Trophoblast cell (in vitro differentiated cells and primary cell): ENCODE measurements around the gene PHETA2.

ENCODE experiments used
- DNase-seq, 2 donors: peaks; one replicate each; pipeline ENCODE4 v3.0.0-alpha.2; 2016
- H2AFZ ChIP-seq: 2 replicates; pipeline ENCODE4 v1.6.1; 2013; ENCODE audit warnings: low read length, moderate library complexity, mild to moderate bottlenecking; ENCODE audit not compliant: insufficient read depth, poor library complexity
- H2AK5ac ChIP-seq: 2 replicates; pipeline ENCODE4 v1.6.1; 2013; ENCODE audit warnings: mild to moderate bottlenecking, low read length
- H2BK120ac ChIP-seq: 2 replicates; pipeline ENCODE4 v1.6.1; 2013; ENCODE audit warnings: low read length, mild to moderate bottlenecking, moderate library complexity; ENCODE audit not compliant: insufficient read depth, poor library complexity
- H2BK12ac ChIP-seq: 2 replicates; pipeline ENCODE4 v1.6.1; 2013; ENCODE audit warnings: mild to moderate bottlenecking, low read length, moderate library complexity
- H2BK5ac ChIP-seq: 2 replicates; pipeline ENCODE4 v1.6.1; 2013; ENCODE audit warnings: low read length, low read depth, moderate library complexity, mild to moderate bottlenecking; ENCODE audit not compliant: poor library complexity
- H3K14ac ChIP-seq: 2 replicates; pipeline ENCODE4 v1.6.1; 2013; ENCODE audit warnings: mild to moderate bottlenecking, low read length
- H3K18ac ChIP-seq: 2 replicates; pipeline ENCODE4 v1.6.1; 2013; ENCODE audit warnings: mild to moderate bottlenecking, low read length
- H3K23ac ChIP-seq: 2 replicates; pipeline ENCODE4 v1.6.1; 2013; ENCODE audit warnings: low read length
- H3K27ac ChIP-seq: 2 replicates; pipeline ENCODE4 v1.5.1; 2013; ENCODE audit warnings: low read depth, mild to moderate bottlenecking, inconsistent platforms, low read length, moderate library complexity
- H3K27me3 ChIP-seq: 2 replicates; pipeline ENCODE4 v1.6.1; 2013; ENCODE audit warnings: inconsistent platforms, mild to moderate bottlenecking, low read length, moderate library complexity; ENCODE audit not compliant: insufficient read depth
- H3K36me3 ChIP-seq, 2 experiments: 1 replicate in 1 of 2; 2 replicates in 1 of 2; pipeline ENCODE4 v1.6.1; 2013; ENCODE audit warnings: low read length in 2 of 2, mild to moderate bottlenecking in 2 of 2, moderate library complexity in 1 of 2; ENCODE audit not compliant: insufficient read depth in 2 of 2, control insufficient read depth in 1 of 2
- H3K4ac ChIP-seq: 2 replicates; pipeline ENCODE4 v1.6.1; 2013; ENCODE audit warnings: low read depth, mild to moderate bottlenecking, low read length, moderate library complexity
- H3K4me1 ChIP-seq, 2 experiments: 1 replicate in 1 of 2; 2 replicates in 1 of 2; pipeline ENCODE4 v1.6.1; 2013; ENCODE audit warnings: low read length in 2 of 2, mild to moderate bottlenecking in 2 of 2, moderate library complexity in 1 of 2; ENCODE audit not compliant: insufficient read depth in 2 of 2, control insufficient read depth in 1 of 2
- H3K4me2 ChIP-seq: 2 replicates; pipeline ENCODE4 v1.6.1; 2013; ENCODE audit warnings: inconsistent platforms, mild to moderate bottlenecking, low read length, moderate library complexity
- H3K4me3 ChIP-seq: 2 replicates; pipeline ENCODE4 v1.5.1; 2013; ENCODE audit warnings: mild to moderate bottlenecking, low read depth, low read length, inconsistent platforms
- H3K79me1 ChIP-seq: one replicate; pipeline ENCODE4 v1.6.1; 2013; ENCODE audit warnings: low read length
- H3K79me2 ChIP-seq: 2 replicates; pipeline ENCODE4 v1.6.1; 2013; ENCODE audit warnings: low read length, mild to moderate bottlenecking; ENCODE audit not compliant: control insufficient read depth, insufficient read depth, poor library complexity
- H3K9ac ChIP-seq: 2 replicates; pipeline ENCODE4 v1.6.1; 2013; ENCODE audit warnings: mild to moderate bottlenecking, low read length
- H3K9me3 ChIP-seq: 2 replicates; pipeline ENCODE4 v1.6.1; 2013; ENCODE audit warnings: low read depth, mild to moderate bottlenecking, control low read depth, inconsistent platforms, low read length; ENCODE audit not compliant: insufficient read depth
- H4K12ac ChIP-seq: 2 replicates; pipeline ENCODE4 v1.6.1; 2013; ENCODE audit warnings: low read depth, mild to moderate bottlenecking, low read length, moderate library complexity
- H4K8ac ChIP-seq: 2 replicates; pipeline ENCODE4 v1.6.1; 2013; ENCODE audit warnings: low read depth, mild to moderate bottlenecking, low read length, moderate library complexity
- H4K91ac ChIP-seq: one replicate; pipeline ENCODE4 v1.6.1; 2013; ENCODE audit warnings: low read depth, mild to moderate bottlenecking, low read length, moderate library complexity
- WGBS: extraction: QIAGEN DNeasy Blood & Tissue Kit; methylation state at CpG from one replicate; pipeline ENCODE4 v1.1.7; 2013; ENCODE audit warnings: missing lambda C conversion rate; ENCODE audit not compliant: insufficient read length, insufficient coverage; ENCODE audit errors: extremely low coverage; 5-methylcytosine and 5-hydroxymethylcytosine counted together

Gene PHETA2

DNA sequence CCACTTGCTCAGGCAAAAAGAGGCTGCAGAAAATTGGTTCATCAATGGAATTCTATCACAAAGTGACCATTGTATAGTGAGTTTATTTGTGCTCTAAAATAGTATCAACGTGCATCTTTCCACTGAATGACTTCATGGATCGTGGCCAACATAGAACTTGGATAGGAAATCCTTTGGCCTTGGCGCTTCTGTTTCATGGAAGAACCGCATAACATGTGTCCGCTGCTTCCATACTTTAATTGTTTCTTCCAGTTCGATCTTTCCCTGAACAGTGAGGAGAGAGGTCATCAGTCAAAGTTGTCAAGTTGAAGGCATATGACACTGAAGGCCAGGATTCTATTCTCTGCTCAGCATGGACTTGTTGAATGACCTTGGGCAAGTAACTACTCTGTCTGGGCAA, 12.0 kb downstream of the PHETA2 start:
- H2BK5ac ChIP-seq = no peak overlapping the region
- no peak overlapping the region for H3K4ac ChIP-seq
- no peak for DNase-seq
- peaks cover 6% of the 10 kb centered on the region for H3K79me2 ChIP-seq
- H3K4me1 ChIP-seq = peaks cover under 1 to 2% of the 10 kb centered on the region in 2 experiments
- no peak overlapping the region for H2AFZ ChIP-seq
- H3K9me3 ChIP-seq = peaks cover 2% of the 10 kb centered on the region
- no peaks in the 10 kb centered on the region for H3K79me1 ChIP-seq
- no peak overlapping the region for H2BK120ac ChIP-seq
- no peak overlapping the region for H3K14ac ChIP-seq
- no peak overlapping the region for H2AK5ac ChIP-seq
- no CpG with 5 or more reads among the region's 6 CpGs for WGBS
- H3K4me3 ChIP-seq = no peak overlapping the region
- no peak overlapping the region for H3K9ac ChIP-seq
- no peak overlapping the region for H3K23ac ChIP-seq
- H3K18ac ChIP-seq = no peak overlapping the region
- H2BK12ac ChIP-seq = no peak overlapping the region
- no peak overlapping the region for H4K12ac ChIP-seq
- H4K8ac ChIP-seq = no peak overlapping the region
- H3K4me2 ChIP-seq = no peak overlapping the region
- no peaks in the 10 kb centered on the region for H3K27me3 ChIP-seq
- no peak overlapping the region for H4K91ac ChIP-seq
- H3K27ac ChIP-seq = no peak overlapping the region
- H3K36me3 ChIP-seq = peaks cover 10 to 29% of the 10 kb centered on the region in 2 experiments

DNA sequence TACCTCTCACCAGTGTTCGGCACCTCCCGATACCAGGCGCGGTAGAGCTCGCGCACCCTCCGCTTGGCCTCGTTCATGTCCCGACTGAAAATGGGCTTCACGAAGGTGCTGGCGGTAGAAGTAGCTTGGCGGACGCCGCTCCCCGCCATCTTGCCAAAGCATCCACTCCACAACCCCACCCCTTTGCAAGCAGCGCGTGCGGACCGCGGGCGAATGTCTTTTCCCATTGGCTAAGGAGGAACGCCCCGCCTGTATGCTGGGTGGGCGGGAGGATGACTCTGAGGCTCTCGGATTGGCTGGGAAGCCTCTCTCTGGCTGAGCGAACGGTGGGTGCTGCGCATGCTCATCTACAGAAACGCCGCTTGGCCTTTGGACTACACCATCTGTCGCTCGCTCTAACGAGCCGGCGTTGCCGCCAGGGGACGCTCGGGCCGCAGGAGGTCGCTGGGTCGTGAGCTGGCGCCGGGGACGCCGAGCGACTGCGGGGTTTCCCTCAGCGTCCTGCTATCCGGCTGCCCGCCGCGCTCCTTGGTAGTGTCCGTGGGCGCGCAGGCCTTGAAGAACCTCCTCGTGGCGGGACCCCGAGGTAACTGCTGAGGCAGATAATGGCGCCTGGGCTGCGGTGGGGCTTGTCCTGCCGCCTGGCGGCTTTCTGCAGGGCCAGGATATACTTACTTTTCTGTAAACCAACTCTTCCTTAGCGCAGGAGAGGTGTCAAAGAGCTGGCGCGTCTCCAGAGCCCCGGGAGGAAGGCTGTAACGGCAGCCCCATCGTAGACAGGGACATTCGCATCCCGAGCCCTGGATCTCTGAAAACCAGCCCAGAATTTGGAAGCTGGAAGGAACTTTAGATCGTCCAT, 16.8 kb downstream of the PHETA2 start, which contains the start of gene NDUFA6:
Gene NDUFA6 (minus strand): TSS at position 177 of the 859 bp plus-strand sequence. CDS start 28 bp downstream, at position 149.
- peak within 1 kb of the TSS; percentile 18 for H3K14ac ChIP-seq
- H3K18ac ChIP-seq = peak within 1 kb of the TSS; percentile 95
- H2BK120ac ChIP-seq = peak within 1 kb of the TSS; percentile 12
- H2AK5ac ChIP-seq = no peak within 1 kb of the TSS
- H3K36me3 ChIP-seq = peaks cover 1 to 10% of the 10 kb centered on the region in 2 experiments
- peaks cover 5 to 6% of the 10 kb centered on the region in 2 experiments for H3K4me1 ChIP-seq
- peak within 1 kb of the TSS; percentile 97 for H3K9ac ChIP-seq
- no peaks in the 10 kb centered on the region for H3K79me1 ChIP-seq
- H2BK12ac ChIP-seq = no peak within 1 kb of the TSS
- no CpG with 5 or more reads among the region's 71 CpGs for WGBS
- peak within 1 kb of the TSS; percentile 8 for H4K91ac ChIP-seq
- H4K8ac ChIP-seq = peak within 1 kb of the TSS; percentile 68
- H3K4ac ChIP-seq = peak within 1 kb of the TSS; percentile 80
- peak within 1 kb of the TSS; percentile 60 for H3K27ac ChIP-seq
- peak within 1 kb of the TSS; percentile 38 for H4K12ac ChIP-seq
- peaks cover 2% of the 10 kb centered on the region for H3K9me3 ChIP-seq
- H2AFZ ChIP-seq = peak within 1 kb of the TSS; percentile 69
- H3K27me3 ChIP-seq = no peaks in the 10 kb centered on the region
- peak within 1 kb of the TSS; percentile 97 for H3K4me3 ChIP-seq
- peak within 1 kb of the TSS; percentile 97 for H3K4me2 ChIP-seq
- no peak within 1 kb of the TSS for H3K23ac ChIP-seq
- DNase-seq = peak; percentile 100
- peak within 1 kb of the TSS; percentile 4 for H2BK5ac ChIP-seq
- peaks cover 6% of the 10 kb centered on the region for H3K79me2 ChIP-seq

DNA sequence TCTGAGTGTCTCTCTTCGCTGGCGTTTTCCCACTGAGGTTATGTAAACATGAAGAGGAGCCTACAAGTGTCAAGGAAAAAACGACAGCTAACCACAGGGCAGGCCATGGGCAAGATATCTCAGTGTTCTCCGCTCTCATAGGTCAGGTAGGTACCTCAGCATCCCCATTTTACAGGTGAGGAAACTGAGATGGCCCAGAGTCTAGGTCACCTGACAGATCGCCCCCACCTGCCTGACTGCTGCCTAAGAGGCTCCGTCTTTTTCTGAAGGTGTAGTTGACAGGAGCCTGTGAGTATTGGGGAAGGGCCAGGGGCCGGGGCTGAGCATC, 17.4 kb downstream of the PHETA2 start:
- H2AK5ac ChIP-seq = no peak overlapping the region
- peak overlapping the region; percentile 37 for H4K12ac ChIP-seq
- no peak overlapping the region for H4K8ac ChIP-seq
- H3K4ac ChIP-seq = no peak overlapping the region
- H3K14ac ChIP-seq = no peak overlapping the region
- H2AFZ ChIP-seq = no peak overlapping the region
- H2BK12ac ChIP-seq = no peak overlapping the region
- no peak for DNase-seq
- peaks cover 2% of the 10 kb centered on the region for H3K9me3 ChIP-seq
- no peak overlapping the region for H3K23ac ChIP-seq
- H4K91ac ChIP-seq = no peak overlapping the region
- no peak overlapping the region for H2BK5ac ChIP-seq
- no peak overlapping the region for H2BK120ac ChIP-seq
- peaks cover 5 to 6% of the 10 kb centered on the region in 2 experiments for H3K4me1 ChIP-seq
- WGBS = no CpG with 5 or more reads among the region's 7 CpGs
- H3K4me2 ChIP-seq = peak overlapping the region; percentile 97
- H3K27me3 ChIP-seq = no peaks in the 10 kb centered on the region
- no peak overlapping the region for H3K4me3 ChIP-seq
- peak overlapping the region; percentile 74 for H3K9ac ChIP-seq
- peaks cover 1 to 4% of the 10 kb centered on the region in 2 experiments for H3K36me3 ChIP-seq
- peaks cover 6% of the 10 kb centered on the region for H3K79me2 ChIP-seq
- no peak overlapping the region for H3K27ac ChIP-seq
- no peak overlapping the region for H3K18ac ChIP-seq
- no peaks in the 10 kb centered on the region for H3K79me1 ChIP-seq

DNA sequence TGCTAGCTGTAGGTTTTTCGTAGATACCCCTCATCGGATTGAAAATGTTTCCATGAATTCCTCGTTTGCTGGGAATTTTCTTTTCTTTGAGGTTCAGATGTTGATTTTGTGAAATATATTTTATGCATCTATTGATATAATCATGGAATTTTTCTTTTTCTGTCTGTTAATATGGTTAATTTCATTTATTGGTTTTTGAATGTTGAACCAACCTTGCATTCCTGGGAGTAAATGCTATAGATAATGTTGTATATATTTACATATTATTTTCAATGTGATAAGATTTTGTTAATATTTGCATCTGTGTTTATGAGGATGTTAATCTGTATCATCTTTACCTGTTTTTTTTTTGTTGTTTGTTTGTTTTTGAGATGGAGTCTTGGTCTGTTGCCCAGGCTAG, 27.2 kb downstream of the PHETA2 start:
- DNase-seq = no peak
- no peak overlapping the region for H2BK120ac ChIP-seq
- H3K27ac ChIP-seq = no peak overlapping the region
- no peak overlapping the region for H2AK5ac ChIP-seq
- H2BK12ac ChIP-seq = no peak overlapping the region
- peaks cover 15% of the 10 kb centered on the region for H3K9me3 ChIP-seq
- no peak overlapping the region for H3K4me2 ChIP-seq
- H2AFZ ChIP-seq = no peak overlapping the region
- H3K14ac ChIP-seq = no peak overlapping the region
- no peak overlapping the region for H3K4ac ChIP-seq
- H3K18ac ChIP-seq = no peak overlapping the region
- no peaks in the 10 kb centered on the region for H3K79me1 ChIP-seq
- no peaks in the 10 kb centered on the region for H3K27me3 ChIP-seq
- no peak overlapping the region for H2BK5ac ChIP-seq
- H3K4me1 ChIP-seq = no peaks in the 10 kb centered on the region
- no peak overlapping the region for H3K23ac ChIP-seq
- H4K12ac ChIP-seq = no peak overlapping the region
- WGBS = no CpG with 5 or more reads among the region's 3 CpGs
- H4K8ac ChIP-seq = no peak overlapping the region
- H3K36me3 ChIP-seq = no peaks in the 10 kb centered on the region
- H3K9ac ChIP-seq = no peak overlapping the region
- no peak overlapping the region for H4K91ac ChIP-seq
- H3K4me3 ChIP-seq = no peak overlapping the region
- H3K79me2 ChIP-seq = no peaks in the 10 kb centered on the region
